ENCODE measurements around the gene TLR5. TPM values are rescaled to one million over a fixed set of nuclear protein-coding genes. Genes with fewer than 3 reads are reported as not detected.

Gene TLR5
- total RNA-seq, 3 donors from 2014 or later = 11.5 to 33.5 (median 16.5) TPM

DNA sequence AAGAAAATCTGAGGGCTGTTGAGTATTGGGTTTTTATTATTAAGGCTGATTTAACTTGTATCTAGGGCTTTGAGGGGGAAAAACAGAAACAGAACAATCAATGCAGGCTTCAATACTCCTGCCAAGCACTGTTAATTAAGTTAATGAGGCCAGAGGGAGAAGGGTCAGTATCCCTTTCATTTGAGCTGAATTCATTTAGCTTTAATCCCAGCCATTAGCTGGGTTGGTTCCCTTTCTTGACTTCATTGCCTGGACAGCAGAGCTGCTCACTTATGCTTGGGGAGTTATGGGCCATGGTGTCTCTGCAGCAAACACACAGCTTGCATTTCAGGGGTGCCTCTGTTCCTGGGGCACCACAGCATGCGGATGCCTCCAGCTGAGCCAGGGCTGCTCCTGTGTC lies 16.3 kb downstream of the TLR5 start:
- TF ChIP-seq POLR2AphosphoS5 (IDR thresholded peaks at IDR 0.05) = no peak
- TF ChIP-seq, protein P1, sequence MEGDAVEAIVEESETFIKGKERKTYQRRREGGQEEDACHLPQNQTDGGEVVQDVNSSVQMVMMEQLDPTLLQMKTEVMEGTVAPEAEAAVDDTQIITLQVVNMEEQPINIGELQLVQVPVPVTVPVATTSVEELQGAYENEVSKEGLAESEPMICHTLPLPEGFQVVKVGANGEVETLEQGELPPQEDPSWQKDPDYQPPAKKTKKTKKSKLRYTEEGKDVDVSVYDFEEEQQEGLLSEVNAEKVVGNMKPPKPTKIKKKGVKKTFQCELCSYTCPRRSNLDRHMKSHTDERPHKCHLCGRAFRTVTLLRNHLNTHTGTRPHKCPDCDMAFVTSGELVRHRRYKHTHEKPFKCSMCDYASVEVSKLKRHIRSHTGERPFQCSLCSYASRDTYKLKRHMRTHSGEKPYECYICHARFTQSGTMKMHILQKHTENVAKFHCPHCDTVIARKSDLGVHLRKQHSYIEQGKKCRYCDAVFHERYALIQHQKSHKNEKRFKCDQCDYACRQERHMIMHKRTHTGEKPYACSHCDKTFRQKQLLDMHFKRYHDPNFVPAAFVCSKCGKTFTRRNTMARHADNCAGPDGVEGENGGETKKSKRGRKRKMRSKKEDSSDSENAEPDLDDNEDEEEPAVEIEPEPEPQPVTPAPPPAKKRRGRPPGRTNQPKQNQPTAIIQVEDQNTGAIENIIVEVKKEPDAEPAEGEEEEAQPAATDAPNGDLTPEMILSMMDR (IDR thresholded peaks at IDR 0.05) = no peak
- no peak for TF ChIP-seq POLR2A (IDR thresholded peaks at IDR 0.05)
- no peak for DNase-seq (ENCODE audit: low spot score in 2 of 2)
- H3K4me1 ChIP-seq = no peaks in the 10 kb centered on the region
- H3K36me3 ChIP-seq = no peaks in the 10 kb centered on the region
- H3K9me3 ChIP-seq = no peaks in the 10 kb centered on the region
- no peak overlapping the region for H3K4me3 ChIP-seq
- H3K27ac ChIP-seq = no peak overlapping the region
- intact Hi-C loops (cut with DNase I; ENCODE audit: low total_unique reads) = no loop called here
- no peaks in the 10 kb centered on the region for H3K27me3 ChIP-seq

- Histone ChIP-seq H3K27me3 (no peaks in the 10 kb centered on the region), H3K36me3 (no peaks in the 10 kb centered on the region), H3K4me1 (no peaks in the 10 kb centered on the region), H3K9me3 (no peaks in the 10 kb centered on the region), H3K27ac (no peak overlapping the region), H3K4me3 (no peak overlapping the region)
- intact Hi-C loops (cut with DNase I; ENCODE audit: low total_unique reads) = no loop called here
- TF ChIP-seq POLR2A (IDR thresholded peaks at IDR 0.05) = no peak
- no peak for TF ChIP-seq POLR2AphosphoS5 (IDR thresholded peaks at IDR 0.05)
- TF ChIP-seq, protein P1 (IDR thresholded peaks at IDR 0.05) = no peak
- no peak for DNase-seq (ENCODE audit: low spot score in 2 of 2)
Measured at GRCh38 chr1:223125766-223126165, 17.3 kb downstream of the TLR5 start.

DNA sequence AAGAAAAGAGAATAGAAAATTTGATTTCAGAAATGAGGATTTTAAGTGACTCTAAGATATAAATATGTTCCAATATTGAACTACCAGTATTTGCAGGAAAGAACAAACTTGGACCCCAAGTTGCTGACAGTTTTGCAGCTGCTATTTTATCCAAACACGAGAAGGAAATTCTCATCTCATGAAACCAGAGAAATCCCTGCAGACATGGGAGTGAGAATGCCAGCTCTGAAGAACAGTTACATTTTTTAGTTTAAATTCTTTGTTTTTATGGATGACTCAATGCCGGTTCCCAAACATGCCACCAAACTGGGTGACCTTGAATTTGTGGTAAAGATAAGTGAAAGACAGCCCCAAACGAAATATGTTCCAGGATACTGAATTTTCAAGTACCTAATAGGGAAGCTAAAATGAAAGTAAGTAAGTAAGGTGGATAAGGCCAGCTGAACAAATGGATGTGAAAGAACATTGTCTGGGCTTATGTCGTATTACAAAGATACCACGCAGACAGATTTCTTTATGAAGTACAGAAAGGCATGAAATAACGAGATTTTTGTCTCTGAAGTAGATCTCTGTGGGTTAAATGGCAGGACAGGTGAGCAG lies 19.9 kb downstream of the TLR5 start:
- peak overlapping the region; percentile 10 to 53 for H3K27ac ChIP-seq

DNA sequence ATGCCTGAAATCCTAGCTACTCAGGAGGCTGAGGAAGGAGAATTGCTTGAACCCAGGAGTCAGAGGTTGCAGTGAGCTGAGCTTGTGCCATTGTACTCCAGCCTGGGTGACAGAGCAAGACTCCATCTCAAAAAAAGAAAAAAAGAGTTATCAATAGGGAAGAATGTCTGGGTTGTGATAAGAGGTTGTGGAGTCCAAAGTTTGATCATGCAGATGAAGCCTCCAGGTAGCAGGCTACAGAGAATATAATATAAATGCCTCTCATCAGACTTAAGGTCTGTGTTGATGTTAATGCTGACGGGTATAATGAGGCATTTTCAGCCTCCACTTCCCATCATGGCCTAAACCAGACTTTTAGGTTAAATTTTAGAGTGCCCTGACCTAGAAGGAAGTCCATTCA lies 24.6 kb downstream of the TLR5 start:
- H3K27ac ChIP-seq = no peak overlapping the region
- no peak overlapping the region for H3K4me3 ChIP-seq
- no peak for DNase-seq (ENCODE audit: low spot score in 2 of 2)
- no peaks in the 10 kb centered on the region for H3K4me1 ChIP-seq
- intact Hi-C loops (cut with DNase I; ENCODE audit: low total_unique reads) = no loop called here
- H3K36me3 ChIP-seq = no peaks in the 10 kb centered on the region
- H3K9me3 ChIP-seq = no peaks in the 10 kb centered on the region
- TF ChIP-seq POLR2AphosphoS5 (IDR thresholded peaks at IDR 0.05) (no peak), POLR2A (IDR thresholded peaks at IDR 0.05) (no peak)
- TF ChIP-seq, protein P1 (IDR thresholded peaks at IDR 0.05) = no peak
- H3K27me3 ChIP-seq = no peaks in the 10 kb centered on the region

More for the DNA sequence above, 19.9 kb downstream of the TLR5 start:
- intact Hi-C loops (cut with DNase I; ENCODE audit: low total_unique reads) = no loop called here
- Histone ChIP-seq H3K4me1 (no peaks in the 10 kb centered on the region), H3K36me3 (no peaks in the 10 kb centered on the region), H3K27me3 (no peaks in the 10 kb centered on the region), H3K9me3 (no peaks in the 10 kb centered on the region), H3K4me3 (peak overlapping the region in 2 of 3 donors; percentile 44 to 61)
- no peak for DNase-seq (ENCODE audit: low spot score in 2 of 2)
- TF ChIP-seq POLR2A (IDR thresholded peaks at IDR 0.05) (no peak), POLR2AphosphoS5 (IDR thresholded peaks at IDR 0.05) (no peak)
- TF ChIP-seq, protein P1 (IDR thresholded peaks at IDR 0.05) = no peak

- no peaks in the 10 kb centered on the region for H3K9me3 ChIP-seq
Measured at GRCh38 chr1:223116950-223117349, 26.1 kb downstream of the TLR5 start.

More at GRCh38 chr1:223116950-223117349, 26.1 kb downstream of the TLR5 start:
- no peak for TF ChIP-seq POLR2AphosphoS5 (IDR thresholded peaks at IDR 0.05)
- TF ChIP-seq POLR2A (IDR thresholded peaks at IDR 0.05) = no peak
- TF ChIP-seq, protein P1 (IDR thresholded peaks at IDR 0.05) = no peak
- no peaks in the 10 kb centered on the region for H3K36me3 ChIP-seq
- H3K27ac ChIP-seq = no peak overlapping the region
- no peak for DNase-seq (ENCODE audit: low spot score in 2 of 2)
- no peak overlapping the region for H3K4me3 ChIP-seq
- H3K27me3 ChIP-seq = no peaks in the 10 kb centered on the region
- no peaks in the 10 kb centered on the region for H3K4me1 ChIP-seq
- intact Hi-C loops (cut with DNase I; ENCODE audit: low total_unique reads) = no loop called here
